AG08395 (cell line): Measurements from ENCODE around the gene DOCK11.

Experiments
- DNase-seq: peaks from one replicate; pipeline ENCODE4 v3.0.0; 2012; ENCODE audit warnings: mixed read lengths, low spot score

DOCK11 gene

DNA sequence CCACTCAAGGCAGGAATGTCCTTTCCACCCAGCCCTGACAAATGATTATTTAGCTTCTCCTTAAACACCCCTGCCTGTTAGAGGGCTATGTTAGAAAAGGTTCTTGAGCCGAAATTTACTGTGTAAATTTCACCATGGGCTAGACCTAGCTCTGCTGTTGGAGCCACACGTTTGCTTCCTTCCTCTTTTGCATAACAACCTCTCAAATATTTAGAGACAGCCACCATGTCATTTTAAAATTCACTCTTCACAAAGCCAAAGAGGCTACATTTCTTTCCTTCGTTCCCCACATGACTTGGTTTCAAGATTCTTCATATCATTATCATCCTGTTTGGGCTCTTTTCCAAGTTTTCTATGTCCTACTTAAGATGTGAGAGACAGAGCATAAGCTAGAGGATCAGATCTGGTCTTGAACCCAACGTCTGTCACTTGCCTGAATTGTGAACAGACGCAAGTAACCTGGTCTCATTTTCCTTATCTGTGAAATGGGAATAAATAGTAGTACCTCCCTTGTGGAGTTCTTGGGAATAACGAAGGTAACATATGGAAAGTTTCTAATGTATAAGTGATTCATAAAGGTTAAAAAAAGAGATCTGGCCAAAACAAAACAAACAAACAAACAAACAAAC, 6.7 kb downstream of the DOCK11 start:
- no peak for DNase-seq

DNA sequence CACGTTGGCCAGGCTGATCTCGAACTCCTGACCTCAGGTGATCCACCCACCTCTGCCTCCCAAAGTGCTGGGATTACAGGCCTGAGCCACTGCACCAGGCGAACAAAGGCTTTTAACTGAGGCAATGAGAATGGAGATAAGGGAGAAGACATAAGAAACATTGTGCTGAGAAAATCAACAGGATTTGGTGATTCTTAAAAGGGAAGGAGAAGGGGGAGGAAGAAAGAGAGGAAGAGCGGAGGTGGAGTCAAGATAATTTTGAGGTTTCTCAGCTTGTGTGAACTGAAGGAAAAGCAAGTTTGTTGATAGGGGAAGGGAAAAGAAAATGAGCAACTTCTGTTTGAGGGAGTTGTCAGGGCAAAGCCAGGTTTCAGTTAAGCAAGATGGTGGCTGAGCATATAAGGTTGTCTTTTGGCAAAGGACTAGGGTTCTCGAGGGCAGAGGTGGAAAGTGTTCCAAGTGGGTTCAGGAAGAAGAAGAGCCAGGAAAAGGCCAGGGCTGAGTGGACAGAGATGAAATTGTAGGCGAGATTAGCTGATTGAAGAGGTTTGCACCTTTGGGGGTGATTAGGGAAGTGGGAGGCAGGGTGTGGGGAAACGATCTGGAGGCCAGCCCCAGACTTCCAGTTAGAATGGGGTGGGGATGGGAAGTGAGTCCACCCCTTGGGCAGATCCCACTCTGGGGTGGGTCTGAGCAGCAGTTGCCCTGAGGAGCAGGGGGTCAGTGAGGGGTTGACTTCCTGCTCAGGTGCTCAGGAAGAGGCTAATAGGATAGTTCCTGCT, 7.8 kb downstream of the DOCK11 start:
- DNase-seq = no peak

DNA sequence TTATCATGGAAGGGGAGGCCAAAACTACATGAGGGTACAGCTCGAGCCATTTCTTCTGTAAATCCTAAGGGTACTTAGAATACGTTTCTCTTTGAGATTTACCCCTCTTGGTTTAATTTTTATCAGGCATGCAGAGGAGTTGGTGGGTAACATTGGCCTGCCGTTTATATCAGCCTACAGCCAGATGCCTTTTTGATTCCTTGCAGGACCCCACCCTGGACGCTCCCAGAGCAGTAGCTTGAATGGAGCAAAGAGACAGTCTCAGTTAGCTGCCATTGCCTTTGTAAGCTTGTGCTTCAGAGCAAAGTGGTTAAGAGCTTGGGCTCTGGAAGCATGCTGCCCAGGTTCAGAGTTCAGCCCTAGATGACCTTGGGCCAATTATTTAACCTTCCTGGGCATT, 9.0 kb downstream of the DOCK11 start:
- DNase-seq = no peak

DNA sequence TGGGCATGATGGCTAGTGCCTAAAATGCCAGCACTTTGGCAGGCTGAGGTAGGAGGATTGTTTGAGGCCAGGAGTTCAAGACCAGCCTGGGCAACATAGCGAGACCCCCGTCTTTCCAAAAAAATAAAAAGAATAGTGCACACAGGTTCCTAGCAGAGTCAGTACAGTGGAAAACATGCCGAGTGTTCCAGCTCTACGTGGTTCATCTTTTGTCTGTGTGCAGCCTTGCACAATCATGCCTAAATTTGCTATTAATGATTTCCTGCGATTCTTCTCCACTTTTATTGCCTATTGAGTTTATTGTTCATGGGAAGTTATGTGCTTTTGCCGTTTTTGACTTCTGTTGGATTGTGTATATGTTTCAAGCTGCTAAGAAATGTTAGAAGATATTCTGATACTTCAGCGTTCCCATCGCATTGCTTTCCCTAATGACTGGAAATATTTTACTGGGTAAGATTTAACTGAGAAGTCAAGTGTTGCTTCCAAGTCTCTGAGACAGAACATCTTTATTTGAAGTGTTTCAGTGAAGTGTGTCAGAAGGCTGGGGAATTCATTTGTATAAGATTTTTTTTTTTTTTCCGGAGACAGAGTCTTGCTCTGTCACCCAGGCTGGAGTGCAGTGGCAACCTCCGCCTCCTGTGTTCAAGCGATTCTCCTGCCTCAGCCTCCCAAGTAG, 11.3 kb downstream of the DOCK11 start:
- DNase-seq = no peak

DNA sequence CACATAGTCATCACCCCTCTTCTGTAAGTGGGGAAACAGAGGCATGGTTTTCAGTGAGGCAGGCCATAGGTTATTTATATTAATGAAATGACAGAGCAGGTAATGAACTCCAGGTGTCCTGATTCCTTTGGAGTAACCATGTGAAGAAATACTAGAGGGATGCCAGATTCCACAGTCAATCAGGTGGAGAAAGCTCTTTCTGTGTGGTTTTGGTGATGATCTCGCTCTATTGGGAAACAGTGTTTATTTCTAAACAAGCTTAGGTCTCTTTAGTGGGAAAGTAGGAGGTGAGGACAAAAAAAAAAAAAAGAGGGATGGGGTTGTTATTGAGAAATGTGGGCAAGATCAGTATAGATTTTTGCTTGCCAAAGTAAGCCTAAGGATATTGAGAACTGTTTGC, 12.2 kb downstream of the DOCK11 start:
- peak; percentile 29 for DNase-seq

DNA sequence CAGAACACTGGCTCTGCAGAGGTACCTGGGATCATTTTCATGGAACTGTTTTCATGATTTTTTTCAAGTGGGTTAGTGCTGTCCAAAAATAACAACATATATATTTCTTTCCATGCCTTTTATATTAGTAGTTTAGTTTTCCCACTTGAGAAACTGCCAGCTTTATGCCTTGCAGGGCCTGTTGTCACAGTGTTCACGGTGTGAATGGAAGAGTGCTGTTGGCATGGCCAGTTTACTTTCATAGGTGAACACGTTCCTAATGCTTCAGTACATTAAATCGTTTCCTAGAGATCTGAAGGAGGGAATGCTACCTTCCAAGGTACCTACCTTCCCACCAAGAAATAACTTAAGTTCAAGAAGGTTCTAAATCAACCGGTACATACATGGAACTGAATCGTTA, 12.6 kb downstream of the DOCK11 start:
- DNase-seq = no peak

DNA sequence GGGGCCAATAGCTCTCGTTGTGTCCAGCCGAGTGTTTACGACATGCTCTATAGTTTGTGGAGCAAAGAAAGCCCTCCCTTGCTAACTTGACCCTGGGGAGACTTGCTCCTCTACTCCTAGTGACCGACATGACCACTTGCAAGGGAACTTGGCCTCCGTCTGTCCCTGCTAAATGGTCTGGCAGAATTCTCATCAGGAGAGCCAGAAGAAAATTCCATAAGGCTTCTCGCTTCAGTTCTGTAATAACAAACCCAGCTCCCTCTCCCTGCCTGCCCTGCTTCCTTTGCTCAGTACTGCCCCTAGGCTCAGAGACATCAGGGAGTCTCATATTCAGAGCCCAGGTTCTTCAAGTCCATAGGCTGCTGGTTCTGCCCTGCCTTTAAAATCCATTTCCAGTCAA, 13.0 kb downstream of the DOCK11 start:
- no peak for DNase-seq

DNA sequence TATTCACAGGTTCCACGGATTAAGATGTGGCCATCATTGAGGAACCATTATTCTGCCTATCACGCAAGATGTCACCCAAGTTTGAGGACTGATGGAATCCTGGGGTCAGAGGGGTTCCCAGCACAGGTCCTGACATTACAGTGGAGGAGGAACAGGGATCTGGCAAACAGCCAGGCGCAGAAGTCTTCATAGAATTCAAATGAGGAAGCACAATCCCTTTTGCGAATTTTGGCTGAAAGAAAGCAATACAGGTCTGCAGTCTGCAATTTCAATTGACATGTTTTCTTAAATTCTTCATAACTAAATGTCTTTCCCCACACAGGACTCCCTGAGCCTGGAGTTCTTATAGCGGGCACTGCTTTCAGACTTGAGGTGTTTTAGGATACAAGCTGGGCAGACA, 14.5 kb downstream of the DOCK11 start:
- no peak for DNase-seq

DNA sequence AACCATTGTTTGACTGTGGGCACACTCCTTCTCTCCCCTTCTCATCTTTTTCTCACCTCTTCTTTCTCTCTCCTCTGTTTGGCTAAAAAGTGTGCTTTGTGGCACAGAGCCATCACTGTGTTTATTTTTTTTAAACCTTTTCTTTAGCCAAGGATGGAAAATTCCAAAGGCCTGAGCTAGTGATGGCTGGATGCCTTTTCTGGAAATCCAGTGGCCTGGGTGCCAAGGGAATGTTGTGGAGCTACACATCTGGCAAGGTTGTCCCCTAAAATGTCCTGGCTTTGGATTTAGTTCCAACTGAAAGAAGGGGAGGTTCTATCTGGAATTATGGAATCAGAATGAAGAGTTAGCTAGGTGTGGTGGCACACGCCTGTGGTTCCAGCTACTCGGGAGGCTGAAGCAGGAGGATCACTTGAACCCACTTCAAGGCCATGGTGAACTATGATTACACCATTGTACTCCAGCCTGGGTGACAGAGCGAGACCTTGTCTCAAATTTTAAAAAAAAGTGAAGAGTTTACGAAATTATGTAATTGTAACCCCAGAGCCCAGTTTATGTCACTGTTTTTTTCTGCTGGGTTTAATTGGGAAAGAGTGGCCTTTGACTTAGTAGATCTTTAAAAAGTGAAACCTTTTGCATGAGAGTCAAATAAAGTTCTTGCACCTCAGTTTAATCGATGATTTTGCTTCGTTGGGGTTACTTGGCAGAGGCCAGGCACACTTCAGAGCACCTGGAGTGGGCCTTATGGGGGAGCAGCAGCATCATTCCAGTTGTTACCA, 17.7 kb downstream of the DOCK11 start:
- no peak for DNase-seq

DNA sequence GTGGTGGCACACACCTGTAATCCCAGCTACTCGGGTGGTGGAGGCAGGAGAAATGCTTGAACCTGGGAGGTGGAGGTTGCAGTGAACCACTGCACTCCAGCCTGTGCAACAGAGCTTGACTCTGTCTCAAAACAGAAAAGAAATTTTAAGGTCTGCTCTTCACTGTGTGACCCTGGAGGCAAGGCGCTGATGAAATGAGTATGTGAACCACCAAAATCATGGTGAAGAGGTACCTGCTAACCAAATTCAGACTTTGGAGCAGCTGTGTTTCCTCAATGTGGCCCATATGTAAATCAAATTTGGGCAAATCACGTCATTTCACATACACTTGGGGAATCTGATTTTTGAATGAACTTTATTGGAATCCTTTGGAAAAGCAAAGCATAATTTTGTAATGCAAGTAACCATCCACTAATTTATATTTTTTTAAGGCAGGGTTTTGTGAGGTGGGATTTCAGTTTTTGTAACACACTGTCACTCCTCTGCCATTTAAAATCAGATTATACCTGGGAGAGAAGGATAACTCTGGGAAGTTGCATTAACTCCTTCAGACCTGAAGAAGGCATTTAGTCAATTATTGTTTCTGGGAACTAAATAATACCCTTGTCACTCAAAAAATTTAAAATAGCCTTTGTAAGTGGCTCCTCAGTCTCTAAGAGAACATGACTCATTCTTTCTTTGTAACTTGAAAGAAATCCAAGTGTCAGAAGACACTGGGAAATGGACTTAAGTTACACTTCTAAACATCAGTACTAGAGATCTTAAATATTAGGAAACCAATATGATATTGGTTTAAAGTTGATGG, 24.0 kb downstream of the DOCK11 start:
- no peak for DNase-seq

DNA sequence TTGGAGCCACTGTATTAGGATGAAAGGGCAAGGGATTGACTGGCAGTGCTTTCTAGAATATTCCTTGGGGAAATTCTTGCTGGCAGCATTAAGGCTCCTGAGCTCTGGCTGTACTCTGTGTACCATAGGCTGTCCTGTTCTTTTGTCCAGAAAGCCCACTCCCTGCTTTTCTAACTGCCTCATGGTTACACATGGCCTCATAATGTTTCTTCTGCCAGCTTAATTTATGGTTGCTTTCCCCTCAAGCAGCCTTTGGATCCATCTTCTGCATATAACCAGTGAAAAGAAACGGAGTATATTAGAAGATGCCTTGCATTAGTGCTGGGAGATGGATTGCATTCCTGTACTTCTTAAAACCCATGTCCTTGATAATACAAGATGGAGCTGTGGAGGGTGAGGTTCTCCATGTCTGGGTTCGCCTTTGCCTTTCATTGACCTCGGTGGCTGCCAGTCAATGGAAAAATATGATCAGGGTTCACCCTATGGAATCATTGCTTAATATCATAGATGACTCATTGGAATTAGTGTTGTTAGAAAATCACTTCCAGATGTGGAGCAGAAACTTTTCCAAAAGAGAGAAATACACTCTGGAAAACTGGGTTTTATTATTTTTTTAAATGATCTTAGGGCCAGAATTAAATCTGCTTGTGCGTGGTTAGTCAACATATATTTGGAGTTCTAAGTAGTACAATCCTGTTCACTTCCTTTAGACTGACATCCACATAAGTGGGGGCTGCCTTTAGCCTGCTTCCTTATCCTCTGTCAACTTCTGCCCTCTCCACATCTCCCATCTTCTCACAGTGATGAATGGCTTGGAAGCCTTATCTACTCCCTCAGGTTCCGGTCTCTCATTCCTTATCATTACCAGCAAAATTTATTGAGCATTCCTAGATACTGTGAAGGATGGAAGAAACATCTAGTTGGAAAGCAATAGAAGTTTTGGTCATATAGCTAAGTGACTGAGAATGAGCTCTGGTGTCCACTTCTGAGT, 24.9 kb downstream of the DOCK11 start:
- peak; percentile 54 for DNase-seq

DNA sequence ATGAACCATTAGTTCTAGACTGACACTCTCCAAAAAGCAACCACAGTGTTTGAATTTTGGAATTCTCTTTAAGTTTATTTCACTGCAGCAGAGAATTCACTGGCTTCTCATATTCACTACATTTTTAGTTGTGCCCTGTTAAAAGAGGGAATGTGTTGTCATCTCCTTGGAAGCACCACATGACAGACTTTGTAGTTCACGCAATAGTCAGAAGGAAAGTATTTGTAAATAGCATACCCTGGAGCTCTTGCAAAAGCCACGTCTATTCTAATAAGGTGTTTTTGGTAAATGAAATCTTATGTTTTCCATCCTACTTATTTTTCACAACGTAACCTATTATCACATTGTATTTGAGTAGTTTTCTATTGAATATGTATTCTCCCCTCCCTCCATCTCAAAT, 25.8 kb downstream of the DOCK11 start:
- DNase-seq = peak; percentile 52

DNA sequence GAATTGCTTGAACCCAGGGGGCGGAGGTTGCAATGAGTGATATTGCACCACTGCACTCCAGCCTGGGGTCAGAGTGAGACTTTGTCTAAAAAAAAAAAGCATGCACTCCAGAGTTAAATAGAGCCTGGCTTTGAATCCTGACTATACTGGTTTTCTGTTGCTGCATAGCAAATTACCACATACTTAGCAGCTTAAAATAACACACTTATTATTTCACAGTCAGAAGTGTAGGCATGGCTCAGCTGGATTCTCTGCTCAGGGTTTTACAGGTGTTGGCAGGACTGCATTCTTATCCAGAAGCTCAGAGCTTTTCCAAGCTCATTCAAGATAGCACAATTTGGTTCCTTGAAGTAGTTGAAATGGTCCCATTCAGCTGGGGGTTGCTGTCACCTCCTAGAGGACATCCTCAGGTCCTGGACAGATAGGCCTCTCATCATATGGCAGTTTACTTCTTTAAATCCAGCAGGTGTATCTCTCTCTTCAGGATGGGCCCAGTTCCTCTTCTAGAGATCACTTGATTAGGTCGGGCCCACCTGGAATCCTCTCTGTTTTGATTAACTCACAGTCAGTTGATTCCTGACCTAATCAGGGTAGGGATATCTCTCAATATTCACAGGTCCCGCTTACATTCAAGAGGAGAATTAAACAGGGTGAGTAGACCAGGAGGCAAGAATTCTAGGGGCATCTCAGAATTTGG, 26.8 kb downstream of the DOCK11 start:
- no peak for DNase-seq

DNA sequence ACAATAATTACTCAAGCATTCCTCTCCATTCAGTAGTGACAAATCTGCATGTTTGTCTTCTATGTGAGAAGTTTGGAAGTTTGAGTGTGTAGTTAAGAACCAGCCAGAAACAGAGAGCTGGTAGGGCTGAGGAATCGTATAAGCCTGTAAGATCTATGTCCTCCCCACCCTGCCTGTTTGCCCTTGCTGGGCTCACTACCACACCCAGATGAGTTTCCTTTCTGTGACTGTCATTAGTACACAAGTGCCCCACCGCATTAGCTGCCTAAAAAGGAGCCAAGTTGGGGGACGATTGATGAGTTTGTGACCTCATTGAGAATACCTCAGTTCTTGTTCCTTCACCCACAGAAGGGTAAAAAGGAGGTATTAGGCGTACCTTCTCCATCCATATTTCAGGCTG, 28.3 kb downstream of the DOCK11 start:
- no peak for DNase-seq

DNA sequence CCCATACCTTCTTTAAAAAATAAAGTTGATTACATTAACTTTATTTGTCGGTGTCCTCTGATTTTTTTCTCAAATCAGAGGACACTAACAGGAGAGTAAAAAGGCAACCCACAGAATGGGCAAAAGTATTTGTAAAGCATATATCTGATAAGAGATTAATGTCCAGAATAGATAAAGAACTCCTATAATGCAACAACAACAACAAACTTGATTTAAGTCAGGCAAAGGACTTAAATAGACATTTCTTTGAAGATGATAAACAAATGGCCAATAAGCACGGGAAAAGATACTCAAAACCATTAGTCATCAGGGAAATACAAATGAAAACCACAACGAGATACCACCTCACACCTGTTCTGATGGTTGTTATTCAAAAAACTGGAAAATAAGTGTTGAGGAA, 28.7 kb downstream of the DOCK11 start:
- no peak for DNase-seq

DNA sequence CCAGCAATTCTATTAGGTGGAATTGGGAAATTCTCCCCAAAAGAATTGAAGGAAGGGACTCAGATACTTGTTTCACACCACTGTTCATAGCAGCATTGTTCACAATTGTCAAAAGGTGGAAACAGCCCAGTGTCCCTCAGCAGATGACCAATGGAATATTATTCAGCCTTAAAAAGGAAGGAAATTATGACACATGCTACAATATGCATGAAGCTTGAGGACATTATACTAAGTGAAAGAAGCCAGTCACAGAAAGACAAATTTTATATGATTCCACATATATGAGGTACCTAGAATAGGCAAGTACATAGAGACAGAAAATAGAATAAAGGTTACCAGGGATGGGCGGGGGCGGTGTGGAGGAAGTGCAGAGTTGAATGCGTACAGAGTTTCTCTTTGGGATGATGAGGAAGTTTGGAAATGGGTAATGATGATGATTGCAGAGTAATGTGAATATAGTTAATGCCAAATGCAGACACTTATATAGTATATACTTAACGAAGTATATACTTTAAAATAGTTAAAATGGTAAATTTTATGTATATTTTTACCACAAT, 29.6 kb downstream of the DOCK11 start:
- DNase-seq = no peak

DNA sequence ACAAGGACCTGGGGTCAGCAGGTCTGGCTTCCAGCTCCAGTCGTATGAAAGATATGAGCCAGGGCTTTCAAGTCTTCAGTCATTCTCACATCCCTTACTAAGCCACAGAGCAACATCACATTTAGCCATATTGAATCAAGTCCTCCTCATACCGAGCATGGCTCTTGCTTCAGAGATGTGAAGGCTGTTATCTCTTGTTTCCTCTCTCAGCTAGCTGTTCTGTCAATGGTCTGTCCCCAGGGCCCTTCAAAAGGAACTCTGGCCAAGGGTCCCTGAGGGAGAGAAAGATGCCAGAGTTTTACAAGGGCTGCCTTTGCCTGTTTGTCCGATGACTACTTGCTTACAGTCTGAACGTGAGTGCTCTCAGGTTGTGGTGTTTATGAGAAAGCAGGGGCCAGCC, 30.5 kb downstream of the DOCK11 start:
- no peak for DNase-seq

DNA sequence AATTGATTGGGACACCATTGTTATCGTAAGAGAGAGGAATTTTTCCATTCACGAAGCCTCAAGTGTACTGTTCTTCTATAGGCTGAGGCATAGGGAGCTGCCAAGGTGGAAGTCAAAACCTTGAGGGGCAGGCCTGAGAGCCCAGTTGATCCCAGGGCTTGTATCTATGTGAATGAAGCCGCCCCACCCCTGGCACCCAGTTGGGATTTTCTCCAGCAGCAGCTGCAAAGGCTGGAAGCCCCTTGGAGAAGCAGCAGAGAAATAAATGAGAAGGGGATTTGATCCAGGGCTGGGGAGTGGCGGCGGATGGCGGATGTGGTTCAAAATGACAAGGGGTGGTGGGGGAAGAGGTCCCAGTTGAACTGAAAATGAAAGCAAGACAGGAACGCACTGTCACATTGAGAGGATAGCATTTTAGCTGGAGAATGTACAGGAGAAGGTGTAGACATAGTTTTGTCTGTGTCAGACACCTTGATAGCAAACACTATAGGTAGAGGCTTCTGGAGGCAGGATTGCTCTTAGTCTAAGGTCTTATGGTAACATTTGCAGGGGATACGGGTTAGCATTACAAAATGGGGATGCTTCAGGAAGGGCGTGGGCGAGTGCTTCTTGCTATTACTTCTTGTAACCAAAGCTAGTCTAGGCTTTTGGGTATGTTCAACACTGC, 32.6 kb downstream of the DOCK11 start:
- DNase-seq = no peak
